ENCODE results near the gene ZNF485. TPM values are rescaled to one million over a fixed set of nuclear protein-coding genes. Genes with fewer than 3 reads are reported as not detected.

ZNF485 gene
- polyA plus RNA-seq, 1 donor from 2014 or later, result 3.5 TPM

- H4K20me1 ChIP-seq (ENCODE audit: insufficient read depth), result no peaks in the 10 kb centered on the region
- TF ChIP-seq REST (IDR thresholded peaks at IDR 0.05; ENCODE audit: borderline replicate concordance) (no peak), SMC3 (conservative IDR thresholded peaks at IDR 0.05; ENCODE audit: poor library complexity) (no peak), EZH2 (IDR thresholded peaks at IDR 0.05; ENCODE audit: borderline replicate concordance, insufficient read depth, low read length, poor library complexity, severe bottlenecking) (no peak), MXI1 (conservative IDR thresholded peaks at IDR 0.05; ENCODE audit: poor library complexity, severe bottlenecking) (no peak), POLR2AphosphoS5 (IDR thresholded peaks at IDR 0.05) (no peak), RAD21 (conservative IDR thresholded peaks at IDR 0.05) (no peak), CTCF (IDR thresholded peaks at IDR 0.05; ENCODE audit: poor library complexity, severe bottlenecking) (no peak)
- no peaks in the 10 kb centered on the region for H3K36me3 ChIP-seq (ENCODE audit: insufficient read depth, low read length)
- H3K9ac ChIP-seq (ENCODE audit: low read length), result no peak overlapping the region
- peaks cover 2% of the 10 kb centered on the region for H3K9me3 ChIP-seq (ENCODE audit: low read length)
- H3K79me2 ChIP-seq (replicated peaks; ENCODE audit: insufficient read depth, low read length), result no peaks in the 10 kb centered on the region
- H2AFZ ChIP-seq (ENCODE audit: low read depth, low read length), result no peak overlapping the region
- H3F3A ChIP-seq (ENCODE audit: insufficient read depth, low read length, poor library complexity, severe bottlenecking), result no peaks in the 10 kb centered on the region
- no peaks in the 10 kb centered on the region for H3K27me3 ChIP-seq (ENCODE audit: insufficient read depth, low read depth, low read length)
- no peak overlapping the region for H3K4me2 ChIP-seq (ENCODE audit: low read length)
- H3K9me2 ChIP-seq (ENCODE audit: insufficient read depth, low read length), result no peaks in the 10 kb centered on the region
- H3K27ac ChIP-seq (ENCODE audit: low read length), result no peak overlapping the region
- no peak overlapping the region for H3K4me3 ChIP-seq (ENCODE audit: low read length)
Observed at GRCh38 chr10:43576580-43576979, 29.7 kb upstream of the ZNF485 start.

- no peaks in the 10 kb centered on the region for H4K20me1 ChIP-seq (ENCODE audit: insufficient read depth)
- H3K27me3 ChIP-seq (ENCODE audit: insufficient read depth, low read depth, low read length), result no peaks in the 10 kb centered on the region
- H3K9me3 ChIP-seq (ENCODE audit: low read length), result no peaks in the 10 kb centered on the region
- no peaks in the 10 kb centered on the region for H3F3A ChIP-seq (ENCODE audit: insufficient read depth, low read length, poor library complexity, severe bottlenecking)
- H3K4me2 ChIP-seq (ENCODE audit: low read length), result no peak overlapping the region
- no peak overlapping the region for H3K4me3 ChIP-seq (ENCODE audit: low read length)
- H3K79me2 ChIP-seq (replicated peaks; ENCODE audit: insufficient read depth, low read length), result no peaks in the 10 kb centered on the region
- no peak overlapping the region for H2AFZ ChIP-seq (ENCODE audit: low read depth, low read length)
- H3K9me2 ChIP-seq (ENCODE audit: insufficient read depth, low read length), result no peaks in the 10 kb centered on the region
- H3K9ac ChIP-seq (ENCODE audit: low read length), result no peak overlapping the region
- H3K36me3 ChIP-seq (ENCODE audit: insufficient read depth, low read length), result no peaks in the 10 kb centered on the region
- TF ChIP-seq EZH2 (IDR thresholded peaks at IDR 0.05; ENCODE audit: borderline replicate concordance, insufficient read depth, low read length, poor library complexity, severe bottlenecking) (no peak), CTCF (IDR thresholded peaks at IDR 0.05; ENCODE audit: poor library complexity, severe bottlenecking) (no peak), MXI1 (conservative IDR thresholded peaks at IDR 0.05; ENCODE audit: poor library complexity, severe bottlenecking) (no peak), RAD21 (conservative IDR thresholded peaks at IDR 0.05) (no peak), POLR2AphosphoS5 (IDR thresholded peaks at IDR 0.05) (no peak), SMC3 (conservative IDR thresholded peaks at IDR 0.05; ENCODE audit: poor library complexity) (no peak), TAF1 (IDR thresholded peaks at IDR 0.05; ENCODE audit: low read depth) (no peak), EP300 (conservative IDR thresholded peaks at IDR 0.05; ENCODE audit: poor library complexity, severe bottlenecking) (no peak), REST (IDR thresholded peaks at IDR 0.05; ENCODE audit: borderline replicate concordance) (no peak)
- H3K27ac ChIP-seq (ENCODE audit: low read length), result no peak overlapping the region
Observed at GRCh38 chr10:43584051-43584450, 22.2 kb upstream of the ZNF485 start.
